Uterus (tissue), 4 donors: ENCODE results near the gene WASF2. TPM values are rescaled to one million over a fixed set of nuclear protein-coding genes. Genes with fewer than 3 reads are reported as not detected.
A peak's percentile ranks its signal among the peaks of the same experiment; 100 is the strongest.
"Not testable (repeated sequence)": the region's sequence is repeated elsewhere in the genome, so short reads cannot be mapped to it uniquely, and the experiment has no call there.

Experiments
- DNase-seq, 2 donors: peaks; one replicate each; pipeline ENCODE4 v3.0.0-alpha.2; 2019 to 2020
- H3K27ac ChIP-seq, 2 donors: fragments of 200-600 bp; sonication (generic); 1 replicate in 1 of 2; 2 replicates in 1 of 2; pipeline ENCODE4 v1.5.1; 2016 to 2018
- H3K27me3 ChIP-seq, 2 donors: fragments of 200-600 bp; sonication (generic); one replicate each; pipeline ENCODE4 v1.5.1; 2018 to 2019; ENCODE audit warnings: control low read depth in 1 of 2
- H3K36me3 ChIP-seq, 2 donors: fragments of 200-600 bp; sonication (generic); one replicate each; pipeline ENCODE4 v1.5.1; 2019; ENCODE audit warnings: control low read depth in 1 of 2
- H3K4me1 ChIP-seq, 2 donors: fragments of 200-600 bp; sonication (generic); one replicate each; pipeline ENCODE4 v1.5.1; 2018 to 2019; ENCODE audit warnings: control low read depth in 1 of 2
- H3K4me3 ChIP-seq, 2 donors: fragments of 200-600 bp; sonication (generic); 1 replicate in 1 of 2; 2 replicates in 1 of 2; pipeline ENCODE4 v1.5.1; 2018 to 2019; ENCODE audit warnings: mild to moderate bottlenecking in 1 of 2
- H3K9me3 ChIP-seq, 2 donors: fragments of 200-600 bp; sonication (generic); one replicate each; pipeline ENCODE4 v1.5.1; 2019; ENCODE audit warnings: control low read depth in 1 of 2
- POLR2A ChIP-seq, 2 donors: fragments of 450-650 bp; IDR thresholded peaks; one replicate each; pipeline ENCODE4 v1.6.1; 2016; ENCODE audit warnings: antibody characterized with exemption in 2 of 2, mild to moderate bottlenecking in 1 of 2, moderate library complexity in 1 of 2
- intact Hi-C: fragments of 100-400 bp; cut with DNase I; formaldehyde crosslinking; loops from one replicate; pipeline ENCODE4 v1.15.1; 2023; ENCODE audit warnings: low total_unique reads
- total RNA-seq, 4 donors: library from RNA; depleted of rRNA in 3 of 4; stranded (reverse); fragments of >200 nt in 3 of 4; gene quantifications; one replicate each; pipeline versions ENCODE4 v1.1.0 to v1.2.4, GENCODE V29; 2014 to 2023
- TF ChIP-seq, protein P1 (sequence below), 4 experiments: fragments of 200-600 bp in 2 of 4; fragments of 450-650 bp in 2 of 4; sonication (generic) in 2 of 4; IDR thresholded peaks; one replicate each; pipeline ENCODE4 v1.5.1; 2016 to 2019; ENCODE audit warnings: antibody characterized with exemption in 4 of 4, mild to moderate bottlenecking in 2 of 4, moderate library complexity in 1 of 4
- donor health status: DM: yes; HTN: yes; CAD: no.

Gene WASF2
- total RNA-seq, 4 donors from 2014 or later, result 27.2 to 178 (median 41.1) TPM

DNA sequence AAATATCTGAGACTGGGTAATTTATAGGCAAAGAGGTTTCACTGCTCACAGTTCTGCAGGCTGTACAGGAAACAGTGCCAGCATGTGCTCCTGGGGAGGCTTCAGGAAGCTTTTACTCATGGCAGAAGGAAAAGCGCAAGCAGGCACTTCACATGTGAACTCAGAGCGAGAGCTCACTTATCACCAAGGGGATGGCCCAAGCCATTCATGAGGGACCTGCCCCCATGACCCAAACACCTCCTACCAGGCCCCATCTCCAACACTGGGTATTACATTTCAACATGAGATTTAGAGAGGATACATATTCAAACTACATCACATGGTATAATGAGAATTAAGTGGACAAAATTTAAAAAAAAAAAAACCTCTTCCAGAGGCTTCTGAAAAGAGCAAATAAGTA lies 13.7 kb downstream of the WASF2 start:
- peaks cover 0 to 12% of the 10 kb centered on the region in 2 donors for H3K4me1 ChIP-seq
- no peaks in the 10 kb centered on the region for H3K27me3 ChIP-seq
- DNase-seq, result no peak
- no peaks in the 10 kb centered on the region for H3K36me3 ChIP-seq
- intact Hi-C loops, result no loop called here
- TF ChIP-seq, protein P1, sequence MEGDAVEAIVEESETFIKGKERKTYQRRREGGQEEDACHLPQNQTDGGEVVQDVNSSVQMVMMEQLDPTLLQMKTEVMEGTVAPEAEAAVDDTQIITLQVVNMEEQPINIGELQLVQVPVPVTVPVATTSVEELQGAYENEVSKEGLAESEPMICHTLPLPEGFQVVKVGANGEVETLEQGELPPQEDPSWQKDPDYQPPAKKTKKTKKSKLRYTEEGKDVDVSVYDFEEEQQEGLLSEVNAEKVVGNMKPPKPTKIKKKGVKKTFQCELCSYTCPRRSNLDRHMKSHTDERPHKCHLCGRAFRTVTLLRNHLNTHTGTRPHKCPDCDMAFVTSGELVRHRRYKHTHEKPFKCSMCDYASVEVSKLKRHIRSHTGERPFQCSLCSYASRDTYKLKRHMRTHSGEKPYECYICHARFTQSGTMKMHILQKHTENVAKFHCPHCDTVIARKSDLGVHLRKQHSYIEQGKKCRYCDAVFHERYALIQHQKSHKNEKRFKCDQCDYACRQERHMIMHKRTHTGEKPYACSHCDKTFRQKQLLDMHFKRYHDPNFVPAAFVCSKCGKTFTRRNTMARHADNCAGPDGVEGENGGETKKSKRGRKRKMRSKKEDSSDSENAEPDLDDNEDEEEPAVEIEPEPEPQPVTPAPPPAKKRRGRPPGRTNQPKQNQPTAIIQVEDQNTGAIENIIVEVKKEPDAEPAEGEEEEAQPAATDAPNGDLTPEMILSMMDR (IDR thresholded peaks at IDR 0.05), result no peak
- no peak overlapping the region for H3K27ac ChIP-seq
- H3K9me3 ChIP-seq, result no peaks in the 10 kb centered on the region
- H3K4me3 ChIP-seq, result no peak overlapping the region

DNA sequence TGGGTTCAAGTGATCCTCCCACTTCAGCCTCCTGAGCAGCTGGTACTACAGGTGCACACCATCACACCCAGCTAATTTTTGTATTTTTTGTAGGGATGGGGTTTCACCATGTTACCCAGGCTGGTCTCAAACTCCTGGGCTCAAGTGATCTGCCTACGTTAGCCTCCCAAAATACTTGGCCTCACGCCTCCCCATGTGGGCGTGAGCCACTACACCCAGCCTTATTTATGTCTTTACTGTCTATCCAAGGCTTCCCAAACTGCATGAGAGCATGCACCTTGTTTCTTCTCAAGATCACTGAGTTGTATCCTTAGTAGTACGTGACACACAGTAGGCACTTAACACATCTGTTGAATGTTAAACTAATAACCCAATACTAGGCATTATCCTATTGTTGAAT lies 14.2 kb downstream of the WASF2 start:
- no peak for DNase-seq
- TF ChIP-seq POLR2A (IDR thresholded peaks at IDR 0.05), result no peak
- peaks cover 0 to 12% of the 10 kb centered on the region in 2 donors for H3K4me1 ChIP-seq
- H3K27me3 ChIP-seq, result no peaks in the 10 kb centered on the region
- no peaks in the 10 kb centered on the region for H3K36me3 ChIP-seq
- H3K27ac ChIP-seq, result no peak overlapping the region
- H3K4me3 ChIP-seq, result no peak overlapping the region
- no peaks in the 10 kb centered on the region for H3K9me3 ChIP-seq
- intact Hi-C loops, result no loop called here

DNA sequence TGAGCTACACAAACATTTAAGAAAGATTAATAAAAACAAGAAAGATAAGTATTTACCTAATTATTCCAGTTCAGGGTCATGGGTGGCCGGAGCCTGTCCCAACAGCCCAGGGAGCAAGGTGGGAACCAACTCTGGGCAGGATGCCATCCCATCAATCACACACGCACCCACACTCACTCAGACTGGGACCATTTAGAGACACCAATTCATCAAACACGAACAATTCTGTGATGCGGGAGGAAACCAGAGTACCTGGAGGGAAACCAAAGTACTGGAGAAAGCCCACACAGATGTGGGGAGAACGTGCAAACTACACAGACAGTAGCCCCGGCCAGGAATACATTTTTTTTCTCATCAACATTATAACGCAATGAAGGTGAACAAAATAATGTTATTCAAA lies 16.2 kb downstream of the WASF2 start:
- peak overlapping the region in 1 of 2 donors; percentile 40 for H3K27ac ChIP-seq
- intact Hi-C loops, result no loop called here
- no peaks in the 10 kb centered on the region for H3K36me3 ChIP-seq
- H3K9me3 ChIP-seq, result no peaks in the 10 kb centered on the region
- H3K4me1 ChIP-seq, result peaks cover 0 to 12% of the 10 kb centered on the region in 2 donors
- no peak for TF ChIP-seq POLR2A (IDR thresholded peaks at IDR 0.05)
- TF ChIP-seq, protein P1 (IDR thresholded peaks at IDR 0.05), result no peak
- no peaks in the 10 kb centered on the region for H3K27me3 ChIP-seq
- no peak for DNase-seq
- H3K4me3 ChIP-seq, result peak overlapping the region in 1 of 2 donors; percentile 12

DNA sequence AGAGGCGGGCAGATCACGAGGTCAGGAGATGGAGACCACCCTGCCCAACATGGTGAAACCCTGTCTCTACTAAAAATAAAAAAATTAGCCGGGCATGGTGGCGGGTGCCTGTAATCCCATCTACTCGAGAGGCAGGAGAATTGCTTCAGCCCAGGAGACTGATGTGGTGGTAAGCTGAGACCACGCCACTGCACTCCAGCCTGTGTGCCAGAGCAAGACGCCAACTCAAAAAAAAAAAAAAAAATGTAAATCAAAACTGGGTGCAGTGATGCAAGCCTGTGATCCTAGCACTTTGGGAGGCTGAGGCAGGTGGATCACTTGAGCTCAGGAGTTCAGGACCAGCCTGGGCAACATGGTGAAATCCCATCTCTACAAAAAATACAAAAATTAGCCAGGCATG lies 17.9 kb downstream of the WASF2 start:
- DNase-seq, intact Hi-C loops, H3K9me3 ChIP-seq, H3K36me3 ChIP-seq, H3K4me3 ChIP-seq, H3K27me3 ChIP-seq, H3K27ac ChIP-seq: not testable (repeated sequence)
- peaks cover 0 to 12% of the 10 kb centered on the region in 2 donors for H3K4me1 ChIP-seq

DNA sequence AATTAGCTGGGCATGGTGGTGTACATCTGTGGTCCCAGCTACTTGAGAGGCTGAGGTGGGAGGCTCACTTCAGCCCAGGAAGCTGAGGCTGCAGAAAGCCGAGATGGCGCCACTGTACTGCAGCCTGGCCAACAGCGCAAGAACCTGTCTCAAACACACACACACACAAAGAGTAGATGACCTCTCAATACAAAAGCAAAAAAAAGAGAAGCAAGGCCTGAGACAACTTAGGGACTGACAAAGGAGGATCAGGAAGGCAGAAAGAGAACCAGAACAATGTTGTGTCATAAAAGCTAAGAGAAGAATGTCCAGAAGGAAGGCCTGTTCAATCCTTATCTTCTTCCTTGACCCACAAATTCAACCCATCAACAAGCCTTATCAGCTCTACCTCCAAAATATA lies 18.5 kb downstream of the WASF2 start:
- Histone ChIP-seq H3K9me3 (no peaks in the 10 kb centered on the region), H3K4me3 (no peak overlapping the region), H3K27ac (no peak overlapping the region), H3K4me1 (peaks cover 1 to 12% of the 10 kb centered on the region in 2 donors), H3K27me3 (no peaks in the 10 kb centered on the region), H3K36me3 (no peaks in the 10 kb centered on the region)
- TF ChIP-seq, protein P1 (IDR thresholded peaks at IDR 0.05), result no peak
- TF ChIP-seq POLR2A (IDR thresholded peaks at IDR 0.05), result no peak
- intact Hi-C loops, result no loop called here
- no peak for DNase-seq

DNA sequence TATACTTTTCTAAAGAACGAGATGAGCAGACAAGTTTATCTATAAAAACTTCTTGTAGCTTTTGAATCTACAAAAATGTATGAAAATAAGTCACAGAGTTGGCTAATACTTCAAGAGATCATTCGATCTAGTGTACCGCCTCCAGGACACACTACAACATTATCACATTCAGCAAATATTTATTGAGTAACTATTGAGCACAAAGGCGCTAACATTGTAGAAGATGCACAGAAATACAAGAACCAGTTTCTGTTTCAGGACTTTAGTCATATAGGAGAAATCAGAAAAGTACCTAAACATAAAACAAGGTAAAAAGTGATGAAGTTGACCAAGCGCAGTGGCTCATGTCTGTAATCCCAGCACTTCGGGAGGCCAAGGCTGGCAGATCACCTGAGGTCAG lies 20.6 kb downstream of the WASF2 start:
- no peaks in the 10 kb centered on the region for H3K36me3 ChIP-seq
- H3K4me3 ChIP-seq, result no peak overlapping the region
- H3K27me3 ChIP-seq, result no peaks in the 10 kb centered on the region
- no peak for TF ChIP-seq POLR2A (IDR thresholded peaks at IDR 0.05)
- TF ChIP-seq, protein P1 (IDR thresholded peaks at IDR 0.05), result no peak
- no peaks in the 10 kb centered on the region for H3K9me3 ChIP-seq
- no peak for DNase-seq
- H3K4me1 ChIP-seq, result peaks cover 5 to 10% of the 10 kb centered on the region in 2 donors
- H3K27ac ChIP-seq, result no peak overlapping the region
- intact Hi-C loops, result no loop called here

DNA sequence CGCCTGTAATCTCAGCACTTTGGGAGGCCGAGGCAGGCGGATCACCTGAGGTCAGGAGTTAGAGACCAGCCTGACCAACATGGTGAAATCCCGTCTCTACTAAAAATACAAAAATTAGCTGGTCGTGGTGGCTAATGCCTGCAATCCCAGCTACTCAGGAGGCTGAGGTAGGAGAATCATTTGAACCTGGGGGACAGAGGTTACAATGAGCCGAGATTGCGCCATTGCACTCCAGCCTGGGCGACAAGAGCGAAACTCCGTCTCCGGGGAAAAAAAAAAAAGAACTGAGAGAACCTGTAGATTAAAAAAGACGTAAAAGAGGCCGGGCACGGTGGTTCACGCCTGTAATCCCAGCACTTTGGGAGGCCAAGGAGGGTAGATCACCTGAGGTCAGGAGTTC lies 21.6 kb downstream of the WASF2 start:
- H3K4me1 ChIP-seq, H3K9me3 ChIP-seq, H3K36me3 ChIP-seq, H3K4me3 ChIP-seq, H3K27me3 ChIP-seq, H3K27ac ChIP-seq, intact Hi-C loops, DNase-seq: not testable (repeated sequence)
